Stimulated activated CD4-positive, alpha-beta T cell treated with anti-CD3 and anti-CD28 coated beads, TNF-alpha, amount 100 ng/mL, for 48 hours (primary cell): ENCODE results near the gene INSIG1.
A peak's percentile ranks its signal among the peaks of the same experiment; 100 is the strongest.

Source experiments
- DNase-seq, 3 donors: peaks; one replicate each; pipeline ENCODE4 v3.0.0-alpha.2; 2020; ENCODE audit warnings: low read depth in 3 of 3

INSIG1 gene

DNA sequence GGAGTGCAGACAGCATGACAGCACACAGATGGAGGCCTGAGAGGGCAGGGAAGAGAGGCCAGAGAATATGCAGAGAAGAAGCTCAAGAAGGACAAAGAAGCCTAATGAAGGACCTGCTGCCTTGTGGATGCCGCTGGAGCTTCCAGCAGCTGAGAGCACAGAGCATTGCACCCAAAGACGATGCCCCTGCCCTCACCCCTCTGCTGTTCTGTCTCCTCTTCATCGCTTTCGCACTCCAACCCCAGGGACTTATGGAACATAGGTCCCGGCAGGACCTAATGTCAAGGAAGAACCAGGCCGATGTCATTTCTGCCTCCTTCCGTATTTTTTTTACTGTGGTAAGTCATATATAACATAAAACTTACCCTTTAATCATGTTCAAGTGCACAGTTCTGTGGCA, 12.3 kb upstream of the INSIG1 start:
- DNase-seq, result no peak

DNA sequence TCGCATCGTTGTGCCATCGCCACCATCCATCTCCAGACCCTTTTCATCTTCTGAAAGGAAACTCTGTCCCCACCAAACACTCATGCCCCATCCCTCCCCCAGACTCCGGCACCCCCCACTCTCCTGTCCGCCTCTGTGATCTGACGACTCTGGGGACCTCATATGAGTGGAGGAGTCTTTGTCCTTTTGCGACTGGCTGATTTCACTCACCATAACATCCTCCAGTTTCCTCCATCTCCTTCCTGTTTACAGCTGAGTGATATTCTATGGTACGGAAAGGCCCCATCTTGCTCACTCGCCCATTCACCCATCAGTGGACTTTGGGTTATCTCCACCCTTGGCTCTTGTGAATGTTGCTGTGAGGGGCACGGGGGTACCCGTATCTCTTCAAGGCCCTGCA, 11.8 kb upstream of the INSIG1 start:
- DNase-seq, result no peak

DNA sequence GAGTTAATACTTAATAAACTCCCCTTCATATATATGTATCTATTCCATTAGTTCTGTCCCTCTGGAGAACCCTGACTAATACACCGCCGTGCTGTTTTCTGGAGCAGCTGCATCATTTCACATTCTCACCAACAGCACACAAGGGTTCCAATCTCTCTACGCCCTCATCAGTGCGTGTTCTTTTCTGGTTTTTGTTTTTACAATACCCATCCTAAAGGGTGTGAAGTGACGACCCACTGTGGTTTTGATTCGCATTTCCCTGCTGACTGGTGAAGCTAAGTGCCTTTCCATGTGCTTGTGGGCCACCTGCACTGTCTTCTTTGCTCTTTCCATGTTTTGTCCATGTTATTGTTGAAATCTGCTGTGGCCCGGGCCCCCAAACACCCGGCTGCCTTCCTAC, 11.0 kb upstream of the INSIG1 start:
- no peak for DNase-seq

DNA sequence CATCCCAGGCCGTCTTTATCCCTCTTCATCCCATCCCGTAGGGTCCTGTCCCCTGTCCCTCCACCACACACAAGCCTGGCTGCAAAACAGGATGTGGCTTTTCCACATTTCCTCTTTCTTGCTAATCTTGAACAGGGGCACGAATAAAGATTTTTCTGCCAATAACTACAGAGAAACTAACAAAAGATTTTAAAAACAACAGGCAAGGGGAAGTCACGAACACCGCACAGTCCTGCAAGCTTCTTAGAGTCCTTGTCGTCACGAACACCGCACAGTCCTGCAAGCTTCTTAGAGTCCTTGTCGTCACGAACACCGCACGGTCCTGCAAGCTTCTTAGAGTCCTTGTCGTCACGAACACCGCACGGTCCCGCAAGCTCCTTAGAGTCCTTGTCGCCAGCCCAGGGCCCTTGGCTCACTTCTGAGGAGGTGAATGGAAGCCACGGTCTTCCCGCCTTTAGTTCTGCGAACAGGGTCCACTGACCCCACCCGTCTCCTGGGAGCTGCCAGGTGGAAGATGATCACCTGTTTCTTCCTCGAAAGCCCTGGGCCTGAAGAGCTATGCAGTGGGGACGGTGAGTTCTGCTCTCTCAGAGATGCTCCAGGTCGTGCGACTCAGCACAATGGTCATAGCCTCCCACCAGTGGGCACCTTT, 10.3 kb upstream of the INSIG1 start:
- DNase-seq, result no peak

DNA sequence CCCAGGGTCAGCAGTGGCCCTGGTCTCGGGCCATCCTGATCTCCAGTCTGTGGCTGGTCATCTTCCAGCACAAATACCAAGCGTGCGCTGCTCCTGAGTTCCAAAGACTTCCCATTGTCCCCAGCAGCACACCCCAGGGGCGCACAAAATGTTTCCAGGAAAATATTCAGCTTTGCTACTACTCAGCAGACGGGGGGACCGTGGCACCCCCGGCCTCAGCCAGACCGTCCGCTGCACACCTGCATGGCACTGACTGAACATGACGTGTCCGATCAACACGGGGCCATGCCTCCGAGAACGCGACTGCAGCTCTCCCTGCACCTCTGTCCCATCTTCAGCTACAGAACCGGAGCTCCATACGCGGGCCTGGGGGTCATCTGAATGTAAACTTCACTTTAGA, 9.6 kb upstream of the INSIG1 start:
- no peak for DNase-seq

DNA sequence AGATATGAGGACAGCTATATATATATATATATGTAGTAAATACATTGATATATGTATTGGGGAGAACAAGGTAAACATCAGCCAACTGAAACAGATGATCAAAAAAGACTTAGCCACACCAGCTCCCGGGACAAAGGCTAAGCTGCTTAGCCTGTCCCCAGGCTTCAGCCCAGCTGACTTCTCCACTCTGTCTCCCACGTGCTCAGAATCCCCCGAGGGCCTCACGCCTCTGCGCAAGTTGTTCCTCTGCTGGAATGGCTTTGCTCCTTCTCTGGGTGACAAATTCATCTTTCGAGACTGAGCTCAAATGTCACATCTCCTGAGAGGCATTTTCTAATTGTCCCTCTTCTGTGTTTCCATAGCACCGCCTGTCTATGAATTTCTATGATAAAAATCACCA, 8.6 kb upstream of the INSIG1 start:
- no peak for DNase-seq

DNA sequence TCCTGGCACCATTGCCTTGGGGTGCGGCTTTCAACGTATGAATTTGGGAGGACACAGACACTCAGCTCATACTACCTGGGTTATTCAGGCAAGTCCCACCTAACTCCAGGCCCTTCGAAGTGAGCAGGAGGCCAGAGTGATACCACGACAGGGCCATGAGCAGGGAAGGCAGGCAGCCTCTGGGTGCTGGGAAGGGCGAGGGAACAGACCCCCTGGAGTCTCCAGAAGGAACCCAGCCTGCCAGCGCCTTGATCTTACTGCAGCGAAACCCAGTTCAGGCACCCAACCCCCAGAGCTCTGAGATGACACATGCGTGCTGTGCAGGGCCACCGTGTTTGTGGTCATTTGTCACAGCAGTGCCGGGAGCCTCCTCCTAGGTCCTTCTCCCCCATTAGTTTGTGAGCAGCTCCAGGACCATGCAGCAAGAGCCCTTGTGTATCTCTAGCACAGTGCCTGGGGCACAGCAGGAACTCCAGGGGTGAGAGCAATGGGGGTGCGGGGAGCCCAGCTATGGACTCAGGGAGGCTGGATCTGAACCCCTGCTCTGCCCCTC, 7.7 kb upstream of the INSIG1 start:
- no peak for DNase-seq

DNA sequence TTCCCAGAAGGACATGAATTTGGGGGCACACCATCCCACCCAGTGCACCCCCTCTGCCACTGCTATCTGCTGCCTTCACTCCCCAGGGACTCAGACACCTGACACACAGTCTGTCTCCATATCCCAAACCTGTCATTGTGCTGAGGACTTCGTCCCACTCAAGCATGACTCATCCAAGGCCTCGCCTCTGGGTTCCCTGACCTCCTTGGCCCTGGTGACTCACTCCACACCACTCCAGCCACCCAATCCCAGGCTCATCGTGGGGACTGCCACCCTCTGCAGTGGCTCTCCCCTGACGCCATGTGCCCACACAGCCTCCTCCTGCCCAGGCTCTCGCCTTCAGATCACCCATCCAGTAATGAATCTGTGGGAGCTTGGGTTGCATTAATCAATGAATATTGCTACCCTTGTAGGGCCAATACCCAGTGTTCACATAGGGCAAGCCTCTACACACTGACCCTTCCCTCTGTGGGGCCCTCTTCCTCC, 6.6 kb upstream of the INSIG1 start:
- DNase-seq, result no peak

DNA sequence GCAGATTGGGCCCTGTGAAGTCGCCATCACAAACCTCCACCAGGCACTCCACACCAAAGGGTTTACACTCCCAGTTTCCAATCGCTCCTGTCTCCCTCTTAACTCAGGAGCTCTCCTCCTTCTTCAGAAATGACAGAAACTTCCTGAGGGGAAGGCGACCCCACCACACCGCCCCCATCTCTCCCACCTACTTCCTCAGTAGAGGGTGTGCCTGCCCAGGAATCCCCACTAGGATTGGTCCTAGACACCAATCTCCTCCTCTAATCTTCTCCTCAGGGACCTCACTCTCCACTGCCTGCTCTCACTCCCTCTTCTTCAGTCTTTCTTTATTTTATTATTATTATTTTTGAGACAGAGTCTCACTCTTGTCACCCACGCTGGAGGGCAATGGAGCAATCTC, 5.9 kb upstream of the INSIG1 start:
- no peak for DNase-seq

DNA sequence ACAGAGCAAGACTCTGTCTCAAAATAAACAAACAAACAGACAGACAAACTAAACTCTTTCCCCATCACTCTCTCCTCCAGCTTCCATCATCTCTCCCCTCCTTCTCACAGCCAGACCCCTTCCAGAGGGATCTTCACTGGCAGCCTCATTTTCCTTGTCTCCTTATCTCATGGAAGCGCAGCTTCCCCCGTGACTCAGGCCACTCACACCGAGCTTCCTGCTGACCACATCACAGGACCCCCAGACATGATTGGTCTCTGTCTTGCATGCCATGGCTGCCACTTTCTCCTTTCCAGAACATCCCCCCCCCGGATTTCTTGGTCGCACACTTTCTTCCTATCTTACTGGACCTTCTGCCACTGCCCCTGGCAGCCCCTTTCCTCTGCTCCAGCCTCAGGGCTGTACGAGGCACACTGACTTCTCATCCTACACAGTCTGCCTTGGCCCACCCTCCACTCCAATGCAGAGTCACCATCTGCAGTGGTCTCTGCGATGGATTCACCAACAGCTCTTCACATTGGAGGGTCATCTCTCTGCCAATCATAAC, 4.9 kb upstream of the INSIG1 start:
- DNase-seq, result no peak

DNA sequence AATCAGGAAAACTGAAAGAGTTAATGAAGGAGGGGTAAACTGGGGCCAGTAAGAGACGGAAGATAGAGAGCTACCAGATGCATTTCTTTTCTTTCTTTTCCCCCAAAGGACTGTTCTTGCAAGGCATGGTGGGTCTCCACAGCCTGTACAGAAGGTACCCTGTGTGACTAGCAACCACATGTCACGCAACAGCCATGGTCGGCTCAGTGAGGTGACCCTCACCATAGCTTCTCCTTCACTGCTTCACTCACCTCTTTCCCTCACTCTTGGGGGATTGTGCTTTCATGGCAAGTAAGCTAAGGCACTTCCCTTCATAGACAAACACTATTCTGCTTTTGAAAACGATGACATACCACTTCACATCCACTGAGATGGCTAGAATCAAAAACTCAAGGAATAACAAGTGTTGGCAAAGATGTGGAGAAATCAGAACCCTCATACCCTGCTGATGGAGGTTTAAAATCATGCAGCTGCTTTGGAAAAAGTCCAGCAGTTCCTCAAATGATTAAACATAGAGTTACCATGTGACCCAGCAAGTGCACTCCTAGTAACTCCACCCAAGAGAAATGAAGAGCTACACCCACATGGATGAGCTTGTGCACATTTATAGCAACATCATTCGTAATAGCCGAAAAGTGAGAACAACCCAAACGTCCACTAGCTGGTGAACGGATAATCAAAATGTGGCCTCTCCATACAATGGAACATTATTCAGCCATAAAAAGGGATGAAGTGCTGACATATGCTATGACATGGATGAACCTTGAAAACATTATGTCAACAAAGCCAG, 3.8 kb upstream of the INSIG1 start:
- no peak for DNase-seq

DNA sequence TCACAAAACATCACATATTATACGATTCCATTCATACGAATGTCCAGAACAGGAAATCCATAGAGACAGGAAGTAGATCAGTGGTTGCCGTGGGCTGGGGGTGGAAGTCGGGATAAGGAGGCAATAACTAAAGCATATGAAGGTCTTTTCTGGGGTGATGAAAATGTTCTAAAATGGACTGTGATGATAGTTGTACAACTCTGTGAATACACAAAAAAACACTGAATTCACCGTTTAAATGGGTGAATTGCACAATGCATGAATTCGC, 3.2 kb upstream of the INSIG1 start:
- DNase-seq, result no peak

DNA sequence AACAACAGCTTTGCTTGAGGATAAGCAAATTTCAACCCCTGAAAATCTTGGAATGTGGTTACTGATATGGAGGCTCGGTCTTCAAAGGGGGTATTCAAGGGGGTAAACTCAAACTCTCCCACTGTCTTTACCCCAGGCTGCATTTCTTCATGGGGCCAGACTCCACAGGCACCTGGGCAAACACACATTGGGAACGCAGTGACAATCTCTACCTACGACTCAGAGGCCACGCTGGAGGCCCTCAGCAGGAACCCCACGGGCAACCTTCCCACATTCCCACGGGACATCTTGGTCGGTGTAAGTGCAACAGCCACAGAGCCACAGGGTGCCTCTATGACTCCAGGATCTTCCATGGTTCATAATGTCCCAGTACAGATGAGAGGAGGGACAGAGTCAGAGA, 2.2 kb upstream of the INSIG1 start:
- no peak for DNase-seq

DNA sequence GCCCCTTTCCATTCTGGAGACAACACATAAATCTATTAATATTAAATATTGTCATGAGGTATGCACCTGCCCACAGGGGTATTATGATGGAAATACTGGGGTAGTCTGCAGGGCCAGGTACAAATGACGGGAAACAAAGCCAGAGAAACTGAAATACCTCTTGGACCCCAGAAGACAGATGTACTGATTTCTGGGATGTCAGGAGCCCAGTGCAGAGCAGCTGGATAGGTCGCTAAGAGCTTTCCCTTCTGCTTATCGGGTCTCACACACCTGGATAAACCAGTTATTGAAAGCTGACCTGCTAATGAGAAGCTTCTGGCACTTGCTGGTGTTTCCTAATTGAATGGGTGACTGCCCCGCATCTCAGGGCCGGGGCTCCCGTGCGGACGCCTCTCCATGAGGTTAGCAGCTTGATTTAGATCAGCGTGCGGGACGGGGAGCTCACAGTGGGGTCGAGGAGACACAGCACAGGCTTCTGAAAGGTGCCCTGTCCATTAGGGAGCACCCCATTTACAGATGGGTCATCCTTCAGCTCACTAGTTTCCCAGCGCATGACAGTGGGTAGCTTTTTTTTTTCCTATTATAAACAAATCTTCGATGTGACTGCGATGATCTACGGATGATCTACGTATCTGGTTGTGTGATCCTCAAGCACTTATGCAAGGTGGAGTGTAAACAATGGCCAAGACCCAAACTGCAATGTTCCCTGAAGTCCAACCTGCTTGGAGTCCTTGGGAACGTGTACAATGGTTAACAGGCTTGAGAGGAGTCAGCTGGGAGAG, 1.5 kb upstream of the INSIG1 start:
- DNase-seq, result no peak

DNA sequence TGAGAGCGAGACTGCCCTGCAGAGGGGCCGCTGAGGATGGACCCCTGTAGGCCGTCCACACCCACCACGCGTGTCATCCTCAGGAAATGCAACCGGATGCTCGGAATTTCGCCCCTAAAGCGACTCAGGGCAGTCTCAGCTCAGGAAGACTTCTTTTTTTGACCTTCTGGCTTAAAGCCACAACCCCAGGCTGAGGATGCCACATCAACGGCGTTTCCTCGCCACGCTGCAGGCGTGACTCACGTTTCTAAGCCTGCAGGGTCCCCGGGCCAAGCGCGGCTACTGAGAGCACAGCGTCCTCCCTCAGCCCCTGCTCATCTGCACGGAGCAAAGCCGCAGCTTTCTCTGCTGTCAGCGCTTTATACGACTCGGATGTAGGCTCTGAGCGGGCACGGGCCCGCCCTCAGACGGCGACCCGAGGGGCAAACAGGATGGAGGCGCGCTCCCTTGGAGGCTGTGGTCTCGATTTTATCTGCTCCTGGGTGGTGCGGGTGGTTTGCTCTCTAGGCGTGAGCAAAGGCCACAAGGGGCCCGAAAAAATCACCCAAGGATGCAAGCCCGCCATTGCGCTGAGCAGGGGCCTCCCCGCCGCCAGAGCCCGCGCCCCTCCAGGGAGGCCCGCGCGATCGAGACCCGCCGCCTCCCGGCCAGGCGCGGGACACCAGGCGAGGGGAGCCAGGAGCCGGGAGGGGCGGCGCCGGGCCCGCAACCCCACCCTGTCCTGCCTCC, 726 bp upstream of the INSIG1 start:
- DNase-seq, result peak; percentile 62 to 80 (median 73)

DNA sequence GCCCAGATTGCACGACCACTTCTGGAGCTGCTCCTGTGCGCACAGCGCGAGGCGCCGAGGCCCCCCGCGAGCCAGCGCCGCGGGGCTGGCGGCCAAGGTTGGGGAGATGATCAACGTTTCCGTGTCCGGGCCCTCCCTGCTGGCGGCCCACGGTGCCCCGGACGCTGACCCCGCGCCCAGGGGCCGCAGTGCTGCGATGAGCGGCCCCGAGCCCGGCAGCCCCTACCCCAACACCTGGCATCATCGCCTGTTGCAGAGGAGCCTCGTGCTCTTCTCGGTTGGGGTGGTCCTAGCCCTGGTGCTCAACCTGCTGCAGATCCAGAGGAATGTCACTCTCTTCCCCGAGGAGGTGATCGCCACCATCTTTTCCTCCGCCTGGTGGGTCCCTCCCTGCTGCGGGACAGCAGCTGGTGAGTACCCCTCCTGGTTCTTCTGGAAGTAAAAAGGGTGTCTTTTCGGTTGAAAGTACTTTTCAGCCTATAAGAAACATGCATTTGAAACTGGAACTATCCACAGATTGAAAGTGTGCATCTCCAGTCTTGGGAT, 683 bp downstream of the INSIG1 start:
- no peak for DNase-seq

DNA sequence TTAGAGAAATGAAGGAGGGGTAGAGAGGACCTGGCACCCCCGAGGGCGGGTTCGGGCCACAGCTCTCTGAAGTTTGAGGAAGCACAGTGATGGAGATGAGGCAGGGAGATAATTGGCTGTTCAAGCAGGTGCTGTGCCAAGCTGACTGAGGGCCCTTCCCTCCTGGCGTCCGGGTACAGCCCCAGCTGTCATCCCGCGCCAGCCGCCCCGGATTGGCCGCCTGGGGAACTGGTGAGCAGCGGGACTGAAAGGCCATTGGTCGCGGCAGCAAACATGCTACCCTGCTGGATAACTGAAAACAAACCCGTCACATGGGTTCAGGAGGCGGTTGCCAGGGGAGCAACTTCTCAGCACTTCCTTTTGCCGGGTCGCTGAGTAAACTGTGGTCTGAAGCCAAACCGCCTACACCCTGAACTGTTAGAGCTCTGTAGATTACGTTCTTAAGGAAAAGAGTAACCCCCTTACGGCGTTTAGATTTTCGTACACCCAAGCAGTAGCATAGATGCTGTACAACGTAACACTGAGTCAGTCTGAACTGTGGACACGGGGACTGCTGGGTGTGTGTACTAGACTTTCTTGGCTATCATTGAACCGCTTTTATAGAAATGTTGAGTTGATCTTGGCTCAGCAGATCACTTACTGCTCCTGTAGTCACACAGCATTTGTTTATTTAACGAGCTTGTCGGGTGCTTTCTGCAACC, 1.3 kb downstream of the INSIG1 start:
- peak; percentile 89 to 98 (median 94) for DNase-seq

DNA sequence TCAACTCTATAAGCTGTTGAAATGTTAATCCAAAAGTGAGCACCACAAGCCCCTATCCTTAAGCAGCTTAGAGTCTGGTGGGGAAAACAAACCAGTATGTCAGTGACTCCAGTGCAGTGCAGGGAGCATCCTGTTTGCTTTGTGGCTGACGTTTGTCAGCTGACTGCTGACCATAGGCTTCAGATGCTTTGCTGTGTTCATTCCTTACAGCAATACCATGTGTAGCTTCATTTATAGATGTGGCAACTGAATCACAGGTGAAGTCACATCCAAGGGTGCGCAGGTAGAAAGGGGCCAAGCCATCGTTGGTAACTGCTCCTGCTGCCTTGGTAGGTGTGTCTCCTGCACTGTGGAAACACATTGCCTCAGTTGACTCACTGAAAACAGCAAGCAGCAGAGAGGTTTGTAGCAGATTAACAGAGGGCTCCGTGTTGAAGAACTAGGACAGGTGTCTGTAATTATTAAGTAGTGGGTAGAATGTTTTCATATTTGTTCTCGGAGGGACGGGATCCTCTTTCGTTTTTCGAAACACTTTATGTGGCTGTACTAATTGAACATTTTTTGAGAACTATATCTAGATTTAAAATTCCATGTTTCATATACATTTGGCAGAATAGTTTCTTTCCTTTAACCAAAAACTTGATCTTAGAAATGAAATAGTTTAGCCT, 2.0 kb downstream of the INSIG1 start:
- no peak for DNase-seq

DNA sequence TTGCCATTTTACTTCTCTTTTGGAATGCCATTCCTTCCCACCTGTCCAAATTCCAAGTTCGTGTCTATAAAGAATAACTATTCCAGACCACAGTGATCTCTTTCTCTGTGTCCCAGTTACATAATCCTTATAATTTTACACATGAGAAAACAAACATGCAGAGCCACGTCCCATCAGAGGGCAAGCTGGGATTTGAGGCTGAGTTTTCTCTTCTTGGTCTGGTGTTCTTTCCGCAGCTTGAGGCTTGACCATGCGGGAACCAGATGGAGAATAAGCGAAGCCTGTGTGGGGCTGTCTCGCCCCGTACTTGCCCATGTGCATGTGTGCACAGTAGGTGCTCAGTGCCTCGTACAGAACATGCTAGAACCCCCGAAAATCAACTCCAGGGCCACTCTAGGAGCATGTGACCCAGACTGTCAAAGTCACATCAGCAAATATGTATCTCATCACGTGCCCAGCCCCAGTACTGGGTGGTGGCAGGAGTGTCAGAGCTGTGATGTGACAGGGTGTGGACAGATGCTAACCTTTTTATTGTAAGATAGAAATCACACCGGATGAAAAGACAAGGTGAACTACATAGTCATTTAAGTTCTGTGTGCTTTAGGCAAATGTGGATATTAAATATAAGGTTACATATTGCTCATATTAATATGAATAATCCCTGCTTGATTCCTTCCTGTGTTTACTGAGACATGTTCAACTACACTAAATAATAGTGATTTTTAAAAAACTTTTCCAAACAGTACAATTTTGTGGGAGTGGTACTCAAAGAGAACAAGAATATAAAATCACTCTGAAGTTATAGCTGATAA, 3.2 kb downstream of the INSIG1 start:
- DNase-seq, result no peak
